HG03469 (cell line): Measurements from ENCODE around the gene SLCO3A1.
"Not testable (repeated sequence)": the region's sequence is repeated elsewhere in the genome, so short reads cannot be mapped to it uniquely, and the experiment has no call there.

Experiments used
- ATAC-seq: cut with Tn5 transposase; IDR thresholded peaks from one replicate; pipeline ENCODE4 v1.9.1; 2021; ENCODE audit warnings: mild to moderate bottlenecking, moderate library complexity, moderate number of reproducible peaks; ENCODE audit not compliant: unreplicated experiment

The SLCO3A1 gene

GRCh38 chr15:91956026-91956723, 102.7 kb downstream of the SLCO3A1 start:
- no peak for ATAC-seq

GRCh38 chr15:91961357-91961756, 107.8 kb downstream of the SLCO3A1 start:
- ATAC-seq, result no peak

- ATAC-seq, result not testable (repeated sequence)
Measured at GRCh38 chr15:91963747-91964146, 110.2 kb downstream of the SLCO3A1 start.

- no peak for ATAC-seq
Measured at GRCh38 chr15:91965501-91966193, 112.1 kb downstream of the SLCO3A1 start.

- ATAC-seq, result no peak
Measured at GRCh38 chr15:91966194-91966552, 112.7 kb downstream of the SLCO3A1 start.

GRCh38 chr15:91967935-91968606, 114.6 kb downstream of the SLCO3A1 start:
- ATAC-seq, result no peak

GRCh38 chr15:91968610-91969009, 115.1 kb downstream of the SLCO3A1 start:
- ATAC-seq, result no peak

- no peak for ATAC-seq
Measured at GRCh38 chr15:91970142-91970541, 116.6 kb downstream of the SLCO3A1 start.

- ATAC-seq, result no peak
Measured at GRCh38 chr15:91973481-91973880, 120.0 kb downstream of the SLCO3A1 start.

GRCh38 chr15:91974321-91974720, 120.8 kb downstream of the SLCO3A1 start:
- no peak for ATAC-seq

- no peak for ATAC-seq
Measured at GRCh38 chr15:91975241-91975978, 121.9 kb downstream of the SLCO3A1 start.

GRCh38 chr15:91976966-91977365, 123.5 kb downstream of the SLCO3A1 start:
- no peak for ATAC-seq

- ATAC-seq, result no peak
Measured at GRCh38 chr15:91980502-91981267, 127.2 kb downstream of the SLCO3A1 start.

GRCh38 chr15:91981821-91982800, 128.6 kb downstream of the SLCO3A1 start:
- no peak for ATAC-seq

- ATAC-seq, result no peak
Measured at GRCh38 chr15:91983729-91984340, 130.3 kb downstream of the SLCO3A1 start.

GRCh38 chr15:91985297-91985696, 131.8 kb downstream of the SLCO3A1 start:
- no peak for ATAC-seq

- no peak for ATAC-seq
Measured at GRCh38 chr15:91988071-91988470, 134.6 kb downstream of the SLCO3A1 start.

GRCh38 chr15:91988655-91989054, 135.1 kb downstream of the SLCO3A1 start:
- ATAC-seq, result no peak

- ATAC-seq, result no peak
Measured at GRCh38 chr15:91989821-91990220, 136.3 kb downstream of the SLCO3A1 start.
